Esophagus muscularis mucosa (tissue), 4 donors: Measurements from ENCODE around the gene CHIT1. TPM values are rescaled to one million over a fixed set of nuclear protein-coding genes. Genes with fewer than 3 reads are reported as not detected.

Source experiments
- DNase-seq: peaks from one replicate; pipeline ENCODE4 v3.0.0-alpha.2; 2017; ENCODE audit errors: extremely low spot score
- H3K27ac ChIP-seq, 4 donors: fragments of 200-600 bp; sonication (generic); replicated peaks in 1 of 4; 1 replicate in 3 of 4; 2 replicates in 1 of 4; pipeline ENCODE4 v1.5.1; 2016 to 2019; ENCODE audit warnings: mild to moderate bottlenecking in 1 of 4
- H3K27me3 ChIP-seq, 4 donors: fragments of 200-600 bp; sonication (generic); one replicate each; pipeline versions ENCODE4 v1.5.1 to v1.6.0; 2016 to 2019
- H3K36me3 ChIP-seq, 4 donors: fragments of 200-600 bp; sonication (generic); one replicate each; pipeline ENCODE4 v1.5.1; 2016 to 2019
- H3K4me1 ChIP-seq, 4 donors: fragments of 200-600 bp; sonication (generic); one replicate each; pipeline ENCODE4 v1.5.1; 2016 to 2019
- H3K4me3 ChIP-seq, 4 donors: fragments of 200-600 bp; sonication (generic); 1 replicate in 2 of 4; 2 replicates in 2 of 4; pipeline ENCODE4 v1.5.1; 2016 to 2019; ENCODE audit warnings: mild to moderate bottlenecking in 4 of 4, moderate library complexity in 1 of 4
- H3K9me3 ChIP-seq, 4 donors: fragments of 200-600 bp; sonication (generic); 1 replicate in 3 of 4; 2 replicates in 1 of 4; pipeline ENCODE4 v1.5.1; 2016 to 2019
- CTCF ChIP-seq, 3 experiments: fragments of 200-600 bp in 2 of 3; fragments of 450-650 bp in 1 of 3; sonication (generic) in 2 of 3; IDR thresholded peaks; one replicate each; pipeline ENCODE4 v1.5.1; 2017 to 2019; ENCODE audit warnings: antibody characterized with exemption in 3 of 3, mild to moderate bottlenecking in 2 of 3, moderate library complexity in 1 of 3
- EP300 ChIP-seq: sonication (generic); formaldehyde crosslinking; IDR thresholded peaks from one replicate; pipeline ENCODE4 v1.6.1; 2017; ENCODE audit warnings: antibody characterized with exemption
- POLR2A ChIP-seq: fragments of 450-650 bp; IDR thresholded peaks from one replicate; pipeline ENCODE4 v1.6.1; 2017; ENCODE audit warnings: antibody characterized with exemption, moderate library complexity, mild to moderate bottlenecking, low read depth
- POLR2AphosphoS5 ChIP-seq, 2 donors: sonication (generic); formaldehyde crosslinking; IDR thresholded peaks; one replicate each; pipeline ENCODE4 v1.6.1; 2017; ENCODE audit warnings: antibody characterized with exemption in 2 of 2
- WGBS: methylation state at CpG from one replicate; pipeline ENCODE4 v1.1.5; 2018; 5-methylcytosine and 5-hydroxymethylcytosine counted together
- intact Hi-C: fragments of 100-400 bp; cut with DNase I; formaldehyde crosslinking; loops from one replicate; pipeline ENCODE4 v1.15.1; 2023
- total RNA-seq, 4 donors: library from RNA; depleted of rRNA; stranded (reverse); fragments of >200 nt; gene quantifications; one replicate each; pipeline versions ENCODE4 v1.1.0 to v1.2.1, GENCODE V29; 2016

CHIT1 gene
- total RNA-seq, 4 donors from 2014 or later = 0.11 to 0.26 (median 0.17) TPM; not detected in 1

GRCh38 chr1:203276408-203276807 is 46.9 kb upstream of the CHIT1 start:
- peak overlapping the region; percentile 93 to 98 (median 95) for H3K27ac ChIP-seq
- TF ChIP-seq POLR2A (no peak), POLR2AphosphoS5 (IDR thresholded peaks at IDR 0.05) (no peak), EP300 (no peak), CTCF (IDR thresholded peaks at IDR 0.05) (no peak)
- DNase-seq = no peak
- H3K9me3 ChIP-seq = no peaks in the 10 kb centered on the region
- peaks cover 88 to 95% (median 92%) of the 10 kb centered on the region in 4 donors for H3K4me1 ChIP-seq
- intact Hi-C loops = no loop called here
- H3K27me3 ChIP-seq = no peaks in the 10 kb centered on the region
- H3K4me3 ChIP-seq = no peak overlapping the region
- no peaks in the 10 kb centered on the region for H3K36me3 ChIP-seq
- 84% methylated on average over 5 of the region's 5 CpGs for WGBS

- Histone ChIP-seq H3K27me3 (no peaks in the 10 kb centered on the region), H3K27ac (peak overlapping the region; percentile 93 to 98 (median 95)), H3K36me3 (no peaks in the 10 kb centered on the region), H3K9me3 (no peaks in the 10 kb centered on the region), H3K4me3 (no peak overlapping the region), H3K4me1 (peaks cover 82 to 95% (median 92%) of the 10 kb centered on the region in 4 donors)
- WGBS = 94% methylated on average over 11 of the region's 11 CpGs
- TF ChIP-seq POLR2AphosphoS5 (IDR thresholded peaks at IDR 0.05) (no peak), POLR2A (no peak), CTCF (IDR thresholded peaks at IDR 0.05) (no peak), EP300 (no peak)
- intact Hi-C loops = no loop called here
- DNase-seq = peak; percentile 64
These were observed 46.3 kb upstream of the CHIT1 start for GRCh38 chr1:203275656-203276272.

- Histone ChIP-seq H3K4me1 (peaks cover 72 to 89% (median 85%) of the 10 kb centered on the region in 4 donors), H3K27me3 (no peaks in the 10 kb centered on the region), H3K36me3 (no peaks in the 10 kb centered on the region), H3K4me3 (no peak overlapping the region), H3K27ac (peak overlapping the region; percentile 93 to 98 (median 95)), H3K9me3 (no peaks in the 10 kb centered on the region)
- 33% methylated on average over 12 of the region's 12 CpGs for WGBS
- intact Hi-C loops = loop anchor here (5.0 kb wide), 2 partner anchors 33 to 213 kb away; partner anchors contain the start of gene BTG2
- DNase-seq = peak; percentile 95
- peak in 1 of 2 donors; percentile 96 for TF ChIP-seq POLR2AphosphoS5 (IDR thresholded peaks at IDR 0.05)
- TF ChIP-seq EP300 = peak; percentile 99
- TF ChIP-seq CTCF (IDR thresholded peaks at IDR 0.05) = no peak
These were observed 45.3 kb upstream of the CHIT1 start for GRCh38 chr1:203274603-203275381.

GRCh38 chr1:203273869-203274602 is 44.6 kb upstream of the CHIT1 start:
- H3K27me3 ChIP-seq = no peaks in the 10 kb centered on the region
- 73% methylated on average over 9 of the region's 12 CpGs for WGBS
- intact Hi-C loops = loop anchor here (2.0 to 5.0 kb wide), 3 partner anchors 33 to 213 kb away; partner anchors contain the start of gene BTG2
- H3K27ac ChIP-seq = peak overlapping the region; percentile 93 to 98 (median 95)
- peak; percentile 91 for DNase-seq
- no peaks in the 10 kb centered on the region for H3K36me3 ChIP-seq
- peak overlapping the region; percentile 30 to 53 (median 38) for H3K4me3 ChIP-seq
- H3K4me1 ChIP-seq = peaks cover 64 to 83% (median 77%) of the 10 kb centered on the region in 4 donors
- TF ChIP-seq POLR2AphosphoS5 (IDR thresholded peaks at IDR 0.05) (no peak), EP300 (no peak), POLR2A (no peak), CTCF (IDR thresholded peaks at IDR 0.05) (no peak)
- H3K9me3 ChIP-seq = no peaks in the 10 kb centered on the region
